GM12801 (cell line): ENCODE measurements around the gene OTOS.

Source experiments
- CTCF ChIP-seq: IDR thresholded peaks from one replicate; pipeline ENCODE4 v1.5.1; 2011; ENCODE audit warnings: control low read depth; ENCODE audit not compliant: insufficient read length; ENCODE audit errors: extremely low read depth

The OTOS gene

GRCh38 chr2:240131941-240132650 is 8.4 kb downstream of the OTOS start:
- TF ChIP-seq CTCF: no peak

- no peak for TF ChIP-seq CTCF
Measured at GRCh38 chr2:240131296-240131695, 9.2 kb downstream of the OTOS start.

- no peak for TF ChIP-seq CTCF
Measured at GRCh38 chr2:240130393-240131195, 9.9 kb downstream of the OTOS start.

- no peak for TF ChIP-seq CTCF
Measured at GRCh38 chr2:240129731-240130392, 10.6 kb downstream of the OTOS start.

GRCh38 chr2:240129311-240129710 is 11.1 kb downstream of the OTOS start:
- no peak for TF ChIP-seq CTCF

GRCh38 chr2:240128608-240129145 is 11.8 kb downstream of the OTOS start:
- no peak for TF ChIP-seq CTCF

GRCh38 chr2:240127911-240128607 is 12.4 kb downstream of the OTOS start:
- no peak for TF ChIP-seq CTCF
